ENCODE results near the gene PLXNB1.
"Not testable (repeated sequence)": the region's sequence is repeated elsewhere in the genome, so short reads cannot be mapped to it uniquely, and the experiment has no call there.

Gene PLXNB1, protein sequence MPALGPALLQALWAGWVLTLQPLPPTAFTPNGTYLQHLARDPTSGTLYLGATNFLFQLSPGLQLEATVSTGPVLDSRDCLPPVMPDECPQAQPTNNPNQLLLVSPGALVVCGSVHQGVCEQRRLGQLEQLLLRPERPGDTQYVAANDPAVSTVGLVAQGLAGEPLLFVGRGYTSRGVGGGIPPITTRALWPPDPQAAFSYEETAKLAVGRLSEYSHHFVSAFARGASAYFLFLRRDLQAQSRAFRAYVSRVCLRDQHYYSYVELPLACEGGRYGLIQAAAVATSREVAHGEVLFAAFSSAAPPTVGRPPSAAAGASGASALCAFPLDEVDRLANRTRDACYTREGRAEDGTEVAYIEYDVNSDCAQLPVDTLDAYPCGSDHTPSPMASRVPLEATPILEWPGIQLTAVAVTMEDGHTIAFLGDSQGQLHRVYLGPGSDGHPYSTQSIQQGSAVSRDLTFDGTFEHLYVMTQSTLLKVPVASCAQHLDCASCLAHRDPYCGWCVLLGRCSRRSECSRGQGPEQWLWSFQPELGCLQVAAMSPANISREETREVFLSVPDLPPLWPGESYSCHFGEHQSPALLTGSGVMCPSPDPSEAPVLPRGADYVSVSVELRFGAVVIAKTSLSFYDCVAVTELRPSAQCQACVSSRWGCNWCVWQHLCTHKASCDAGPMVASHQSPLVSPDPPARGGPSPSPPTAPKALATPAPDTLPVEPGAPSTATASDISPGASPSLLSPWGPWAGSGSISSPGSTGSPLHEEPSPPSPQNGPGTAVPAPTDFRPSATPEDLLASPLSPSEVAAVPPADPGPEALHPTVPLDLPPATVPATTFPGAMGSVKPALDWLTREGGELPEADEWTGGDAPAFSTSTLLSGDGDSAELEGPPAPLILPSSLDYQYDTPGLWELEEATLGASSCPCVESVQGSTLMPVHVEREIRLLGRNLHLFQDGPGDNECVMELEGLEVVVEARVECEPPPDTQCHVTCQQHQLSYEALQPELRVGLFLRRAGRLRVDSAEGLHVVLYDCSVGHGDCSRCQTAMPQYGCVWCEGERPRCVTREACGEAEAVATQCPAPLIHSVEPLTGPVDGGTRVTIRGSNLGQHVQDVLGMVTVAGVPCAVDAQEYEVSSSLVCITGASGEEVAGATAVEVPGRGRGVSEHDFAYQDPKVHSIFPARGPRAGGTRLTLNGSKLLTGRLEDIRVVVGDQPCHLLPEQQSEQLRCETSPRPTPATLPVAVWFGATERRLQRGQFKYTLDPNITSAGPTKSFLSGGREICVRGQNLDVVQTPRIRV (N-terminal part only)
- 2.8 to 4.3 (median 3.6) reads per million in 4 donors for total RNA-seq

DNA sequence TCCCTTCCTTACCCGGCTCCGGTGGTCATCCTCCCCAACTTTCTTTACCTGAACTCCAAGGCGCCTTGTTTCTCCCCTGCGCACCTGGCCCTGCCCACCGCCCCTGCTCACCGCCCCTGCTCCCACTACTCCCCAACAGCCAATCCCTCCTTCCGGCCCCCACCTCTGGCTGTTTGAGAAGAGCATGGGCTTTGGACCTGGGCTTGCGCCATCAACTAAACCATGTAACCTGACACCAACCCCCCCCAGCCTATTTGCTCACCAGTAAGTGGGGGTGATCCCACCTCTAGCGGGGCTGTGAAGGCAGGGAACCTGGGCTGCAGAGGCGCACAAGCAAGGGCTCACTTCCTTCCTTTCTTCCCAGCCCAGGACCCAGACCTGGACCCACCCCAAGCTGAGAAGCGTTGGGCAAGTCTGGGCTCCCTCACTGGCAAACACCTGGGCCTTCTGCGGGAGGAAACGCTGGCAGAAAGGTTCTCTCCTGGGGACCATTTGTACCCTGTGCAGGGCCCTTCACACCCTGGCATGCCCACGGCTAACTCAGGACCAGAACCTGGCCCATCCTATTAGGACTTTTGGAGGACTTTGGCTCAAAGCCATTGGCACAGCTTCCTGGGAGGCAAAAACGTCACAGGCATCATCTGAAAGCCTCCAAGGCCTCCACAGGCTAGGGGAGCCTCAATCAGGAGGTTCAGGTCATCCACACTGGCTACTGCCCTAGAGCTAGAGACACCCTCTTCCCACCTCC is at the start of gene PLXNB1:
Gene PLXNB1 (minus strand): TSS at position 127 of the 748 bp plus-strand sequence. CDS start 5,475 bp downstream, outside the sequence.
- DNase-seq, result no peak

DNA sequence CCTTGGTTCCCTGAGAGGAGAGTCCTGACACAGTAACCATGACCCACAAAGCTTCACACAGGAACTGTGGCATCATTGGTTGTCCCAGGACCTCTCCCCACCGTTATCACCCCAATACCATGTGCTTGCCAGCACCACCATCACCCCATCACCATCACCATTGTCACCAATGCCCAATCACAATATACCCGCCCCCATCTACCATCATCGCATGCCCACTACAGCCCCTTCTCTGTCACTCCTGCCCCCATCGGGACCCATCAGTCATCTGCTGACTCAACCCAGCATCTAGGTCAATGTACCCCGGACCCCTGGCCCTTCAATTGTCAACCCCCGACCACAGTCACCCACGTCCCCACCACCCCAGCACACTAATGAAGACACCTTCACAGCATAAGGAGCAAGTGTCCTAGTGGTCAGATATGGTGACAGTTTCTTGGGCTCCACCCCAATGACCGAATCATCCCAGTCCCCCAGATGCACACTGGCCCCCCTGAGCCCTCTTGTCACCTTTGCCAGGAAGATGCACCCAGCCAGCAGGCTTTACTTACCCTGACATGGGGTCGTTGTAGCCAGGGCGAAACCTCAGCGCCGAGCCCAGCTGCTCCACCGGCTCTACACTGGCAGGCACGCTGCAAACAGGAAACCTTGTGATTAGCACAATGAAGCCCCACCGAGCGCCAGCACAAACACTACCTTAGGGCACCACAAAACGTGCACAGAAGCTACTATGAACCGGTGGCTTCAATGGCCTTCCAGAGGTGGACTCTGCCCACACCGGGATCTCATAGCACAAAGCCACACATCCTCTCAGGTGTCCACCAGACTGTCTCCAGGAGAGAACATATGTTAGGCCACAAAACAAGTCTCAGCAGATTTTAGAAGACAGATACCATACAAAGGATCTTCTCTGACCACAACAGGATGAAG is 49.0 kb upstream of the PLXNB1 start:
- peak in 4 of 5 donors; percentile 39 to 83 (median 52) for DNase-seq

DNA sequence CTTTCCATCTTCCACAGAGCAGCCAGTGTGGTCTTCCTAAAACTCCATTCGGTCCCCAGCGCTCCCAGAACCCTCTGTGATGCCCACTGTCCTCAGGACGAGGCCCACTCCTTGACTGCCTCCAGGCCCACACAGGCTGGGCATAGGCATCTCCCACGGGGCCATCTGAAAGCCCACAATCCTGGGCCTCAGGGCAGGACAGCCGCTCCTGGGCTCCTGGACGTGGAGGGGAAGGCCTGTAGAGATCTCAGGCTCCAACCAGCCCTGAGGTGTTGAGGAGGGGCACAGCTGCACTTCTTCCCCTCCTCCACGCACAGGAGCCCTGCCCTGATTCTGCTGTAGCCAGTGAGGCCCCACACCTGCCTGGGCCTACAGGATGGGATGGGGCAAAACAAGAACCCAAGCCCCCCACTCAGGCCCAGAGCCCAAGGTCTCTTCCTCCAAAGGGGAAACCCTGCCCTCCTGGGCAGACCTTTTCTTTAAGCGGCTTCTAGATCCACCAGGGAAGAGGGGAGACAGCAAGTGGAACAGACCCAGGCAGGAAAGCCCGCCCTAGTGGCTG is 48.2 kb upstream of the PLXNB1 start:
- DNase-seq, result no peak

DNA sequence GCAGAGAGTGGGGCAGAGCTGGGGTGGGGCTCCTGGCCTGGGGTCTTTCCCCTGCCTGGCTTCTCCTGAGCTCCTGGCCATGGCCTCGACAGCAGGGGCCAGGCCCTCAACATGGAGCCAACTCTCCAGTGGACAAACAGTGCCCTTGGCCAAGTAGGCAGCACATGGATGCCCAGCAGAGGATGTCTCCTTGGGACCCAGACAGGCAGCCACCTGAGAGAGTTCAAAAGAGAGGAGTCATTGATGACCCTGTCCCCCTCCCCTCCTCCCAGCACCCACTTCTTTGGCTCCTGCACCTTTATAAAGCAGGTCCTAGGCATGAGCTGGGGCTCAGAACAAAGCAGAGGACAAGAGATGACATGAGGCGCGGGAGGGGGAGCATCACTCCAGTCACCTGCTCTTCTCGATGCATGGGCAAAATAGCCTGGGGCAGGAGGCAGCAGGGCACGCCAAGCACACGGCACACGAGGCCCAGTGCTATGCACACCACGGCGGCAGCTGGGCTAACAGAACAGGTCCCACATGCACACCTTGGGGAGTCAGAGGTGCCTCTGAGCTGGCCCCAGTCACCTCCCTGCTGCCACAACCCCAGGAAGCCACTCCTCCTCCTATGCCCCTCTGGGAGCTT is 46.7 kb upstream of the PLXNB1 start:
- no peak for DNase-seq

DNA sequence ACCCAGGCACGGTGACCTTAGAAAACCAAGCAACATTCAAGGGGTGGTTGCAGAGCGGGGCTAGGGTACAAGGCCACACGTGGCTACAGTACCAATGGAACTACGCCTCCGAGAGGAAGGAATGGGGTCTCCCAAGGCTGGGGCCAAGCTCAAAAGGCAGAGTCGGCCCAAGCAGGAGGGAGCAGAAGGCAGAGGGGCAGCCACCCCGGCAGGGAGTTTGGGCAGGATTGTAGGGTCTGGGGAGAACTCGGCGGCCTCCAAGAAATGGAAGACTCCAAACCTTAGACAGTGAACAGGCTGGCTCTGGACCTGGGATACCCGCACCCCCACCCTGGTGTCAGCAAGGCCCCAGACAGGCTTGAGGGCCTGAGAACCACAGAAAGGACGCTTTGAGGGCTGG is 45.3 kb upstream of the PLXNB1 start:
- no peak for DNase-seq

DNA sequence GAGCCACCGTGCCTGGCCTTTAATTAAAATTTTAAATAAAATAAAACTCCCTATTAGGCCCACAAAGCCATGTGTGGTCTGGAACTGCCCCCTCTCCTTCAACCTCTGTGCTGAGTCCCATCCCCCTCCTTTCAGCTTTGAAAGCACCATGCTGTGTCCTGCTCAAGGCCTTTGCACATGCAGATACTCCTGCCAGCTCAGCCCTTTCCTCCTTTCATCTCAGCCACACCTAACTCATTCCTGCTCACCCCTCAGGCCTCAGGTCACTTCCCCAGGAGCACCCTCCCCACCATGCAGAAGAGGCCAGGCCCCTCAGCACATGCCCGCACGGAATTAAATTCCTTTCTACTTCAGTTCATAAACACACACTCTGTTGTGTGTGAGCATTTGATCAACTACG is 44.7 kb upstream of the PLXNB1 start:
- DNase-seq, result no peak

DNA sequence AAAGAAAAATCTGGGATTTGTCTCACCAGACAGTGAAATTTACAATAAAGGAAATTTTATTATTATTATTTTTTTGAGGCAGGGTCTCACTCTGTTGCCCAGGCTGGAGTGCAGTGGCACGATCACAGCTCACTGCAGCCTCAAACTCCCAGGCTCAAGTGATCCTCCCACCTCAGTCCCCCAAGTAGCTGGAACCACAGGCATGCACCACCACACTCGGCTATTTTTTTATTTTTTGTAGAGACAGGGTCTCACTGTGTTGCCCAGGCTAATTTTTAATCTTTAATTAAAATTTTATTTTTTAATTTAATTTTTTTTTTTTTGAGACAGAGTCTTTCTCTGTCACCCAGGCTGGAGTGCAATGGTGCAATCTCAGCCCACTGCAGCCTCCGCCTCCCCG is 44.1 kb upstream of the PLXNB1 start:
- DNase-seq, result not testable (repeated sequence)

DNA sequence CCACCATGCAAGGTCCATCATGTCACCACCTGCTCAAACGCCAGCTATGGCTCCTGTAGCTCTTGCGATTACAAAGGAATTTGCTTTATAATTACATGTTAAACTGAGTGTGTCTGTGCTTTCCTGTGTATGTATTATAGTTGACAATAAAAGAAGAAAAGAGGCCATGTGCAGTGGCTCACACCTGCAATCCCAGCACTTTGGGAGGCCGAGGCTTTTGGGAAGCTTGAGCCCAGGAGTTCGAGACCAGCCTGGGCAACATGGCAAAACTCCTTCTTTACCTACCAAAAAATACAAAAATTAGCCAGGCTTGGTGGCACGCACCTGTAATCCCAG is 43.7 kb upstream of the PLXNB1 start:
- DNase-seq, result no peak

DNA sequence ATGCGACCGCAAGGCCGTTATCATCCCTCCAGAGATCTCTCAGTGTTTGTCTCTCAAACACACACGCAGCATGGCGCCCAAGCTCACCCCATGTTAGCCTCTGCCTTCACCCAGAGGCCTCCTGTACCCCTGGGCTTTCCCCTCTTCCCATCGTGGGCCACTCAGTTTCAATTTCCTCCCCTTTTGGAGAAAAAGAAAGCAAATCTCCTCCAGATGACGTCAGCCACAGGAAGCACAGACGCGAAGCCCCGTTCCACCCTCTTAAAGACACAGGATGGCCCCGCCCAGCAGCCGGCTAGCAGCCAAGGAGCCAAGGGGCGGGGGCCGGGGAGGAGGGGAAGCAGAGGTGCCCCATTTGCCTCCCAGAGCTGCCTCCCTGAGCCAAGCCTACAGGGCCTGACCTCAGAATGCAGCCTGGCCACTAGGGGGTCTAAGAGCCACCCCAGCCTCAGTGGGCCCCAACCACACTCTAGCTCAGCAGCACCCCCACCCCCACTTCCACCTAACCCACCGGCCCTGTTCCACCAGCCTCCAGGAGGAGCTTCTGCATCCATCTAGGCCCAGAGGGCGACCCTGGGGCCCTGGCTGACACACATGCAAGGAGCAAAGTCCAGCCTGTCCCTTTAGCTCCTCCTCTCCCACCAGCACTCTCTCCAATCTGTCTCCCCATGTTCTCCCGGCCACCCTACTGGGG is 43.2 kb upstream of the PLXNB1 start:
- peak; percentile 88 to 99 (median 93) for DNase-seq

DNA sequence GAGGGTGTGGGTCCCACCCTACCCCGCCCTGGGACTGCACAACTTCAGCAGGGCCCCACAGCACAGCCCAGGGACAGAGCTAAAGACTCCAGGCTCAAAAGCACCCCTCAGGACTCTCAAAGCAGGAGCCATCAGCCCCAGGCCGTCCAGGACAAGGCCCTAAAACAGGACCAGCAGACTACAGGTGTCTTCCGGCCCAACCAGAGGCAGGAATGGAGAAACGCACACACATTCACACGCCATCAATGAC is 42.7 kb upstream of the PLXNB1 start:
- no peak for DNase-seq

DNA sequence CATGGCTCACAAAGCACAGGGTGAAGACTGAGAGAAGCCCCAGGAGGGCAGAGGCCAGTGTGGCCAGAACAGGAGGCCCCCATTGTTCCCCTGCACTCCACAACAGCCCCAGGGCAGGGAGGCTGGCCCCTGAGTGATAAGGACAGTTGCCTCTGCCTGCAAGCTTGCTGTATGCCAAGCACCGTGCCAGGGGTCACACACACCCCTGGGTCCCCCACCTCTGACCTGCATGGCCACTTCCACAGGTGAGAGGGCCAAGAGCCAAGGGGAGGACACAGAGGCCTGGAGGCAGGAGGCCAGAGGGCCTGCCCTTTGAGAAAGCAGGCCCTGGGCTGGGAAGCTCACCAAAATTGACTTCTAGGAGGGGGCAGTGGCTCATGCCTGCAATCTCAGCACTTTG is 40.4 kb upstream of the PLXNB1 start:
- no peak for DNase-seq

DNA sequence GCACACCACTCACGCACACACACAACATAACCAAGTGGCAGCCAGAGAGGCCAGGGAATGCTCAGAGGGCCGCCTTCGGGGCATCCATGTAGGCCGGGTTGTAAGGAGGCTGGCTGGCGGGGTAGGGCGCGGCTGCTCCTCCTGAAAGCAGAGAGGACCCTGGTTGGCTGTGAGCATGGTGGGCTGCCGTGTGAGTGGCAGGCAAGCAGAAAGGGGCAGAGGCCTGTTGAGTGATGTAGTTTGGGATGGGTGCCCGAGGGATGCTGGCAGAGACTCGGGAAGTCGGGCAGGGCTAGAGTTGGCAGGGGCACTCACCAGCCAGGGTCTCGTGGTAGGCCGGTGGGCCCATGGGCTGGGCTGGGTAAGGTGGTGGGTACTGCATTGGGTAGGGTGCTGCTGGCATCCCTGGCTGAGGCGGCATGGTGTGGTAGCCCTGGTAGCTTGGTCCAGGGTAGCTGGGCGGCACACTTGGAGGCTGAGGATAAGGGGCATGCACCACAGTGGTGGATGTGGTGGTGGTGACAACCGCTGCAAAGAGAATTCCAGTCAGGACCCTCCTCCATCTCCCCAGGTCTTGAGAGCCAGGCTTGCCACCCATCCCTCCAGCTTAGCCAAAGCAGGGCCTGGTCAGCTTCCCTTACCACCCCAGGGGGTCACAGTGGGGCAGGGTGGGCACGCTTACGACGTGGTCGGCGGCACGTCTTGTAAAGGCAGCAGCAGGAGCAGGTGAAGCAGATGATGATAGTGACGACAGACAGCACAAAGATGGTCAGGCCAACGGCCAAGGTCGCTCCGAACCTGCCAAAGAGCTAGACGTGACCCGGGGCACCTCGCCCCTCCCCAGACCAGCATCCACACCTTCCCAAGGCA is 39.4 kb upstream of the PLXNB1 start:
- DNase-seq, result no peak

DNA sequence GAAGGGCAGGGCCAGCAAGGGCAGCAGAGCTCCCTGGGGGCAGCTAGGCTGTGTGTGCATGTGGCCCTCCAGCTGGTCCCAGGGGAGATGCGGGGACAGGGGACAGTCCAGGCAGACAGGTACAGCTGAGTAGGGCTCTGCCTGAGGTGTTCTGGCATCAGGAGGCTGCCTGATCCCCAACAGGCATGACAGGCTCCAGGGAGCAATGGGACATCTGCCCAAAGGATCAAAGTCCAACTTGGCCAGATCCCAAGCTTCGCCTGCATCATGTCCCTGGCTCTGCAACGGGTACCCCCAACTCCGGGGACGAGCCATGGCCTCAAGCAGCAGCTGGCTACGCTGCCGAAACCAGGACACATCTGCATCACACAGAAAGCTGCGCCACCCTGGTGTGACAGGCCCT is 38.4 kb upstream of the PLXNB1 start:
- no peak for DNase-seq

DNA sequence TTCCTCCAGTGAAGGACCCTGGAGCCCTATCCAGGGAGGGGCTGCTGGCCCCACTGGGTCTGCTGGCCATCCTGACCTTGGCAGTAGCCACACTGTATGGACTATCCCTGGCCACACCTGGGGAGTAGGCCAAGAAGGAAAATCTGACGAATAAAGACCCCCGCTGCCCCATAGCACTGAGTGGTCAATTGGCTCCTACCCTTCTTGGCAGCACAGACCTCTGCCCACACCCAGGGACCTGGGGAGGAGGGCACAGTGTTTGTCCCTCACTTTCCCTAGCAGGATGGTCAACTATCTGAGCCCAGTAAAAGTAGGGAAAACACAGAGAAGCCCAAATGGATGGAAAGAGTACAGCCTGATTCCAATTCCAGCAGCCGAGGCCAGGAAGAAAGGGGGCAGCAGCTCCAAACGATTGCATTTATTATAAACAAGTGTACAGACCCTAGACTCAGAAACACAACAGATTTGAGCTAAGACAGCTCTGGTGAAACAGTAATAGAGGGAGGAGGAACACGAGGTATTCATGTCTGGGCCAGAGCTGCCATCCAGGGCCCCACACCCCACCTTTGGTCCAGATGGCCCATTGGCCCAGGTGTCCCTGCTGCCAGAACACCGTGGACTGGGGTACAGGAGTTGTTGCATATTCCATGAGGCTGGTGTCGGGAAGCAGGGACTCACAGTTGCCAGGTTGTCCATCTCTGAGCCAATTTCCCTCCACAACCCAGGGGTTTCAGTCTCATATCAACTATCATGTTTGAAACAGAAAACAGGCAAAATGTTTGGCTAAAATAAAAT is 37.8 kb upstream of the PLXNB1 start:
- no peak for DNase-seq

DNA sequence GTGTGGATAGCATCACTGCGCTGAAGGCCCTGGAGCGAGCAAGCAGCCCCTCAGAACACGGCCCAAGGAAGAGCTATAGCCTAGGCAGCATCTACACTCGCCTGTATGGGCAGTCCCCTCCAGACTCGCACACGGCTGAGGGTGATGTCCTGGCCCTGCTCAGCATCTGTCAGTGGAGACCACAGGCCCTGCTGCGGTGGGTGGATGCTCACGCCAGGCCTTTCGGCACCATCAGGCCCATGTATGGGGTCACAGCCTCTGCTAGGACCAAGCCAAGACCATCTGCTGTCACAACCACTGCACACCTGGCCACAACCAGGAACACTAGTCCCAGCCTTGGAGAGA is 37.2 kb upstream of the PLXNB1 start:
- DNase-seq, result no peak

DNA sequence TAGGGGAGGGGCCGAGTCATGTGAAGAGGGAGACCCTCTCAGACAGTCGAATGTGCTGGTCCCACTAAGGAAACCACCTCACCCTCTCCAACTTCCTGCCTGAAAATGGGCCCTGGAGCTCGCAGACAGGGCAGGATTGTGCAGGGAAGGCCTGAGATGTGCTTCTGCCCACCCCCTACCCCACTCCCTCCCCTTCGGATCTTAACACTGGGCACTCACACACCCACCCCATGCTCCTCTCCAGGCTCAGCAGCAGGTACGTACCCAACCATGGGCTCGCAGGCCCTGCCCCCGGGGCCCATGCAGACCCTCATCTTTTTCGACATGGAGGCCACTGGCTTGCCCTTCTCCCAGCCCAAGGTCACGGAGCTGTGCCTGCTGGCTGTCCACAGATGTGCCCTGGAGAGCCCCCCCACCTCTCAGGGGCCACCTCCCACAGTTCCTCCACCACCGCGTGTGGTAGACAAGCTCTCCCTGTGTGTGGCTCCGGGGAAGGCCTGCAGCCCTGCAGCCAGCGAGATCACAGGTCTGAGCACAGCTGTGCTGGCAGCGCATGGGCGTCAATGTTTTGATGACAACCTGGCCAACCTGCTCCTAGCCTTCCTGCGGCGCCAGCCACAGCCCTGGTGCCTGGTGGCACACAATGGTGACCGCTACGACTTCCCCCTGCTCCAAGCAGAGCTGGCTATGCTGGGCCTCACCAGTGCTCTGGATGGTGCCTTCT is 36.7 kb upstream of the PLXNB1 start:
- DNase-seq, result peak in 1 of 5 donors; percentile 52

Data from T-helper 1 cell (primary cell).